ENCODE measurements around the gene ABCC1. TPM values are rescaled to one million over a fixed set of nuclear protein-coding genes. Genes with fewer than 3 reads are reported as not detected.
A peak's percentile ranks its signal among the peaks of the same experiment; 100 is the strongest.

The ABCC1 gene
- polyA plus RNA-seq, 1 experiment, result 69.7 TPM

GRCh38 chr16:16032271-16032979, 83.0 kb downstream of the ABCC1 start:
- H3K27ac ChIP-seq (ENCODE audit: low read depth, low read length), result no peak overlapping the region
- POLR2A ChIA-PET, result interaction anchor here (1.4 kb wide), 1 partner anchor 144 kb away, joined by 4 read pairs; the partner anchor contains the start of gene CEP20
- H3K27me3 ChIP-seq (ENCODE audit: control insufficient read depth, insufficient read depth, low read length), result no peaks in the 10 kb centered on the region
- no peaks in the 10 kb centered on the region for H3K9me3 ChIP-seq (ENCODE audit: control insufficient read depth, insufficient read depth, low read length)
- no peak for DNase-seq (ENCODE audit: low read depth, low spot score)
- no peak overlapping the region for H3K4me3 ChIP-seq (ENCODE audit: low read depth, low read length)
- no peak for TF ChIP-seq CTCF (IDR thresholded peaks at IDR 0.05; ENCODE audit: low read depth, low read length)
- CTCF ChIA-PET, result interaction anchor here (0.5 to 1.8 kb wide), 4 partner anchors 100 to 276 kb away, joined by 3 to 6 read pairs (median 3); no protein-coding TSS in a partner anchor

DNA sequence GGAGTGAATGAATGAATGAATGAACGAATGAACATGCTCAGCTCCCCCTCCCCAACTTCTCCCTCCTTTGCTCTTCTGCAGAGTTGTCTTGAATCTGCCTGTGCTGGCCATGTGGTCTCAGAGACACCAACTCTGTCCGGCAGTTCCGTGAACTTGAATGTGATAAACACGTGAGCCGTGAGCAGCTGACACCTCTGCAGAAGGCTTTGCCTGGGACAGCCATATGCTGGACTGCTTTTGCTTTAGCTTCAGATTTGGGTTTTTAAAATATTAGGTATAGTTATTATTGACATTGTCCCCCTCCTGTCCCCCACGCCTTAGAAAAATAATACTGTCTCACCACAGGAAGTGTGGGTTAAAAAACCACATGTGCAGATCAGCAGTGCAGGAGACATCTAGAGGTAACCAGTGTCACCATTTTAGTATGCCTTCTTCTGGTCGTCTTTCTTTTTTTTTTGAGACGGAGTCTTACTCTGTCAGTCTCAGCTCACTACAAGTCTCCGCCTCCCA, 83.8 kb downstream of the ABCC1 start:
- ChIA-PET CTCF (interaction anchor here (1.5 kb wide), 1 partner anchor 268 kb away, joined by 3 read pairs; no protein-coding TSS in a partner anchor), POLR2A (no interaction called here)
- H3K4me3 ChIP-seq (ENCODE audit: low read depth, low read length), result no peak overlapping the region
- H3K27ac ChIP-seq (ENCODE audit: low read depth, low read length), result no peak overlapping the region
- DNase-seq (ENCODE audit: low read depth, low spot score), result no peak
- H3K27me3 ChIP-seq (ENCODE audit: control insufficient read depth, insufficient read depth, low read length), result no peaks in the 10 kb centered on the region
- TF ChIP-seq CTCF (IDR thresholded peaks at IDR 0.05; ENCODE audit: low read depth, low read length), result no peak
- no peaks in the 10 kb centered on the region for H3K9me3 ChIP-seq (ENCODE audit: control insufficient read depth, insufficient read depth, low read length)

- POLR2A ChIA-PET, result no interaction called here
- CTCF ChIA-PET, result no interaction called here
Measured at GRCh38 chr16:16036359-16036792, 87.0 kb downstream of the ABCC1 start.

GRCh38 chr16:16037521-16037920, 88.1 kb downstream of the ABCC1 start:
- H3K9me3 ChIP-seq (ENCODE audit: control insufficient read depth, insufficient read depth, low read length), result no peaks in the 10 kb centered on the region
- TF ChIP-seq CTCF (IDR thresholded peaks at IDR 0.05; ENCODE audit: low read depth, low read length), result no peak
- H3K4me3 ChIP-seq (ENCODE audit: low read depth, low read length), result no peak overlapping the region
- ChIA-PET CTCF (no interaction called here), POLR2A (no interaction called here)
- DNase-seq (ENCODE audit: low read depth, low spot score), result no peak
- no peaks in the 10 kb centered on the region for H3K27me3 ChIP-seq (ENCODE audit: control insufficient read depth, insufficient read depth, low read length)
- no peak overlapping the region for H3K27ac ChIP-seq (ENCODE audit: low read depth, low read length)

More at GRCh38 chr16:16036359-16036792, 87.0 kb downstream of the ABCC1 start:
- Histone ChIP-seq H3K9me3 (ENCODE audit: control insufficient read depth, insufficient read depth, low read length) (no peaks in the 10 kb centered on the region), H3K4me3 (ENCODE audit: low read depth, low read length) (no peak overlapping the region), H3K27ac (ENCODE audit: low read depth, low read length) (peak overlapping the region; percentile 31), H3K27me3 (ENCODE audit: control insufficient read depth, insufficient read depth, low read length) (no peaks in the 10 kb centered on the region)
- DNase-seq (ENCODE audit: low read depth, low spot score), result no peak
- no peak for TF ChIP-seq CTCF (IDR thresholded peaks at IDR 0.05; ENCODE audit: low read depth, low read length)

- Histone ChIP-seq H3K27ac (ENCODE audit: low read depth, low read length) (no peak overlapping the region), H3K4me3 (ENCODE audit: low read depth, low read length) (no peak overlapping the region), H3K27me3 (ENCODE audit: control insufficient read depth, insufficient read depth, low read length) (no peaks in the 10 kb centered on the region), H3K9me3 (ENCODE audit: control insufficient read depth, insufficient read depth, low read length) (no peaks in the 10 kb centered on the region)
- ChIA-PET CTCF (no interaction called here), POLR2A (no interaction called here)
- no peak for DNase-seq (ENCODE audit: low read depth, low spot score)
- no peak for TF ChIP-seq CTCF (IDR thresholded peaks at IDR 0.05; ENCODE audit: low read depth, low read length)
Measured at GRCh38 chr16:16037970-16038369, 88.6 kb downstream of the ABCC1 start.

Measured in AG04450 (cell line).